Activated CD8-positive, alpha-beta memory T cell treated with anti-CD3 and anti-CD28 coated beads, Interleukin-2, amount 50 U/mL, for 1 hour (primary cell): ENCODE results near the gene COQ8A.

Experiments used
- DNase-seq: peaks from one replicate; pipeline ENCODE4 v3.0.0-alpha.2; 2020; ENCODE audit errors: extremely low read depth

COQ8A gene

GRCh38 chr1:226973371-226973897 lies 33.3 kb downstream of the COQ8A start:
- no peak for DNase-seq

GRCh38 chr1:226973898-226974543 lies 33.9 kb downstream of the COQ8A start:
- no peak for DNase-seq

GRCh38 chr1:226974544-226975258 lies 34.6 kb downstream of the COQ8A start:
- no peak for DNase-seq

GRCh38 chr1:226975259-226976250 lies 35.5 kb downstream of the COQ8A start:
- no peak for DNase-seq

- DNase-seq = no peak
Observed at GRCh38 chr1:226976276-226976977, 36.3 kb downstream of the COQ8A start.

- DNase-seq = no peak
Observed at GRCh38 chr1:226976978-226977642, 37.0 kb downstream of the COQ8A start.

- DNase-seq = no peak
Observed at GRCh38 chr1:226977643-226978431, 37.7 kb downstream of the COQ8A start.

- no peak for DNase-seq
Observed at GRCh38 chr1:226978432-226979114, 38.5 kb downstream of the COQ8A start.

- no peak for DNase-seq
Observed at GRCh38 chr1:226979115-226979516, 39.0 kb downstream of the COQ8A start.

GRCh38 chr1:226979517-226980121 lies 39.5 kb downstream of the COQ8A start:
- no peak for DNase-seq

- no peak for DNase-seq
Observed at GRCh38 chr1:226980122-226980560, 40.0 kb downstream of the COQ8A start.

GRCh38 chr1:226980565-226981385 lies 40.7 kb downstream of the COQ8A start:
- no peak for DNase-seq

GRCh38 chr1:226981386-226981817 lies 41.3 kb downstream of the COQ8A start:
- no peak for DNase-seq

GRCh38 chr1:226981838-226982237 lies 41.7 kb downstream of the COQ8A start:
- no peak for DNase-seq

- no peak for DNase-seq
Observed at GRCh38 chr1:226982451-226983177, 42.5 kb downstream of the COQ8A start.

- no peak for DNase-seq
Observed at GRCh38 chr1:226983247-226983991, 43.3 kb downstream of the COQ8A start.

GRCh38 chr1:226983992-226984364 lies 43.9 kb downstream of the COQ8A start:
- no peak for DNase-seq
